Measurements from ENCODE around the gene GPR107.

DNA sequence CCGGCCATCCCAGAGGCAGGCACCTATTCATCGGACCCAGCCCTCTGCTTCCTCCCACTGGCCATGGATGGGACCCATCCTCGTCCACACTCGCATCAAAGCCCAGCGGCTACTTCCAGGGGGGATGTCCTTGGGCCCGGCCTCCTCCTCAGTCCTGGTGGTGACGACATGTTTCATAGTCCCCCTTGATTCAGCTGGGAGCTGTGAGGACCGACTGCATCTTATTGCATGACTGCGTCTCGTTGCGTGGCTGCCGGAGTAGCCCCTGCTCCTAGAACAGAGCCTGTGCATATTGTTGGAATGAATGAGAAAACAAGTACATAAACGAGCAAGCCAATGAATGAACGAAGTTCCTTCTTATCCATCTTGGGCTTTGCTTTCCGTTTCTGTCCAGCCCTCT lies 131.3 kb downstream of the GPR107 start:
- TF ChIP-seq, protein P1, sequence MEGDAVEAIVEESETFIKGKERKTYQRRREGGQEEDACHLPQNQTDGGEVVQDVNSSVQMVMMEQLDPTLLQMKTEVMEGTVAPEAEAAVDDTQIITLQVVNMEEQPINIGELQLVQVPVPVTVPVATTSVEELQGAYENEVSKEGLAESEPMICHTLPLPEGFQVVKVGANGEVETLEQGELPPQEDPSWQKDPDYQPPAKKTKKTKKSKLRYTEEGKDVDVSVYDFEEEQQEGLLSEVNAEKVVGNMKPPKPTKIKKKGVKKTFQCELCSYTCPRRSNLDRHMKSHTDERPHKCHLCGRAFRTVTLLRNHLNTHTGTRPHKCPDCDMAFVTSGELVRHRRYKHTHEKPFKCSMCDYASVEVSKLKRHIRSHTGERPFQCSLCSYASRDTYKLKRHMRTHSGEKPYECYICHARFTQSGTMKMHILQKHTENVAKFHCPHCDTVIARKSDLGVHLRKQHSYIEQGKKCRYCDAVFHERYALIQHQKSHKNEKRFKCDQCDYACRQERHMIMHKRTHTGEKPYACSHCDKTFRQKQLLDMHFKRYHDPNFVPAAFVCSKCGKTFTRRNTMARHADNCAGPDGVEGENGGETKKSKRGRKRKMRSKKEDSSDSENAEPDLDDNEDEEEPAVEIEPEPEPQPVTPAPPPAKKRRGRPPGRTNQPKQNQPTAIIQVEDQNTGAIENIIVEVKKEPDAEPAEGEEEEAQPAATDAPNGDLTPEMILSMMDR (IDR thresholded peaks at IDR 0.05) = no peak
- no peak for TF ChIP-seq POLR2A (IDR thresholded peaks at IDR 0.05)
